ENCODE results near the gene TESK1.
"Not testable (repeated sequence)": the region's sequence is repeated elsewhere in the genome, so short reads cannot be mapped to it uniquely, and the experiment has no call there.

Gene TESK1

GRCh38 chr9:35612843-35613242 is 7.8 kb downstream of the TESK1 start:
- no peak for DNase-seq (ENCODE audit: low read depth, low spot score)

- DNase-seq (ENCODE audit: low read depth, low spot score), result no peak
These were observed 11.1 kb downstream of the TESK1 start for GRCh38 chr9:35615981-35616680.

GRCh38 chr9:35616681-35617459 is 11.8 kb downstream of the TESK1 start:
- peak; percentile 73 for DNase-seq (ENCODE audit: low read depth, low spot score)

GRCh38 chr9:35617548-35617947 is 12.5 kb downstream of the TESK1 start:
- no peak for DNase-seq (ENCODE audit: low read depth, low spot score)

GRCh38 chr9:35618325-35618727 is 13.3 kb downstream of the TESK1 start, which contains the start of gene CD72:
Gene CD72, minus strand, starts transcription at chr9:35618413. Its CDS starts 110 bp downstream, at chr9:35618303.
- no peak for DNase-seq (ENCODE audit: low read depth, low spot score)

- DNase-seq (ENCODE audit: low read depth, low spot score), result no peak
These were observed 14.1 kb downstream of the TESK1 start for GRCh38 chr9:35618854-35619799.

GRCh38 chr9:35619800-35620158 is 14.7 kb downstream of the TESK1 start:
- DNase-seq (ENCODE audit: low read depth, low spot score), result no peak

- no peak for DNase-seq (ENCODE audit: low read depth, low spot score)
These were observed 22.5 kb downstream of the TESK1 start for GRCh38 chr9:35627575-35627974.

- DNase-seq (ENCODE audit: low read depth, low spot score), result no peak
These were observed 23.4 kb downstream of the TESK1 start for GRCh38 chr9:35628389-35628991.

GRCh38 chr9:35629597-35629996 is 24.5 kb downstream of the TESK1 start:
- no peak for DNase-seq (ENCODE audit: low read depth, low spot score)

- DNase-seq (ENCODE audit: low read depth, low spot score), result no peak
These were observed 30.7 kb downstream of the TESK1 start for GRCh38 chr9:35635730-35636129.

GRCh38 chr9:35636135-35636876 is 31.2 kb downstream of the TESK1 start:
- DNase-seq (ENCODE audit: low read depth, low spot score), result no peak

GRCh38 chr9:35636877-35637246 is 31.8 kb downstream of the TESK1 start:
- DNase-seq (ENCODE audit: low read depth, low spot score), result not testable (repeated sequence)

- not testable (repeated sequence) for DNase-seq (ENCODE audit: low read depth, low spot score)
These were observed 32.4 kb downstream of the TESK1 start for GRCh38 chr9:35637427-35637955.

- not testable (repeated sequence) for DNase-seq (ENCODE audit: low read depth, low spot score)
These were observed 33.7 kb downstream of the TESK1 start for GRCh38 chr9:35638751-35639150.

GRCh38 chr9:35639225-35639624 is 34.2 kb downstream of the TESK1 start:
- not testable (repeated sequence) for DNase-seq (ENCODE audit: low read depth, low spot score)

- no peak for DNase-seq (ENCODE audit: low read depth, low spot score)
These were observed 34.6 kb downstream of the TESK1 start for GRCh38 chr9:35639631-35640030.

- DNase-seq (ENCODE audit: low read depth, low spot score), result not testable (repeated sequence)
These were observed 35.4 kb downstream of the TESK1 start for GRCh38 chr9:35640431-35640830.

GRCh38 chr9:35641478-35641877 is 36.4 kb downstream of the TESK1 start:
- not testable (repeated sequence) for DNase-seq (ENCODE audit: low read depth, low spot score)

GRCh38 chr9:35643046-35643445 is 38.0 kb downstream of the TESK1 start:
- DNase-seq (ENCODE audit: low read depth, low spot score), result no peak
